C4-2B (cell line): Measurements from ENCODE around the gene HDC.

Experiments
- H3K27ac ChIP-seq: fragments of 450-650 bp; 2 replicates; pipeline ENCODE4 v1.5.1; 2017
- ZFX ChIP-seq: fragments of 450-650 bp; IDR thresholded peaks from 2 replicates; pipeline ENCODE4 v1.6.1; 2017
- TF ChIP-seq, protein P1 (sequence below): fragments of 450-650 bp; conservative IDR thresholded peaks from 2 replicates; pipeline ENCODE4 v1.5.1; 2017; ENCODE audit warnings: mild to moderate bottlenecking

HDC gene

GRCh38 chr15:50247819-50248655 is 17.5 kb downstream of the HDC start:
- TF ChIP-seq, protein P1, sequence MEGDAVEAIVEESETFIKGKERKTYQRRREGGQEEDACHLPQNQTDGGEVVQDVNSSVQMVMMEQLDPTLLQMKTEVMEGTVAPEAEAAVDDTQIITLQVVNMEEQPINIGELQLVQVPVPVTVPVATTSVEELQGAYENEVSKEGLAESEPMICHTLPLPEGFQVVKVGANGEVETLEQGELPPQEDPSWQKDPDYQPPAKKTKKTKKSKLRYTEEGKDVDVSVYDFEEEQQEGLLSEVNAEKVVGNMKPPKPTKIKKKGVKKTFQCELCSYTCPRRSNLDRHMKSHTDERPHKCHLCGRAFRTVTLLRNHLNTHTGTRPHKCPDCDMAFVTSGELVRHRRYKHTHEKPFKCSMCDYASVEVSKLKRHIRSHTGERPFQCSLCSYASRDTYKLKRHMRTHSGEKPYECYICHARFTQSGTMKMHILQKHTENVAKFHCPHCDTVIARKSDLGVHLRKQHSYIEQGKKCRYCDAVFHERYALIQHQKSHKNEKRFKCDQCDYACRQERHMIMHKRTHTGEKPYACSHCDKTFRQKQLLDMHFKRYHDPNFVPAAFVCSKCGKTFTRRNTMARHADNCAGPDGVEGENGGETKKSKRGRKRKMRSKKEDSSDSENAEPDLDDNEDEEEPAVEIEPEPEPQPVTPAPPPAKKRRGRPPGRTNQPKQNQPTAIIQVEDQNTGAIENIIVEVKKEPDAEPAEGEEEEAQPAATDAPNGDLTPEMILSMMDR: no peak
- TF ChIP-seq ZFX: no peak
- no peak overlapping the region for H3K27ac ChIP-seq

- no peak overlapping the region; the same call in 1 of the 2 replicates for H3K27ac ChIP-seq
- TF ChIP-seq, protein P1: no peak
- no peak for TF ChIP-seq ZFX
Measured at GRCh38 chr15:50246631-50247030, 18.9 kb downstream of the HDC start.

DNA sequence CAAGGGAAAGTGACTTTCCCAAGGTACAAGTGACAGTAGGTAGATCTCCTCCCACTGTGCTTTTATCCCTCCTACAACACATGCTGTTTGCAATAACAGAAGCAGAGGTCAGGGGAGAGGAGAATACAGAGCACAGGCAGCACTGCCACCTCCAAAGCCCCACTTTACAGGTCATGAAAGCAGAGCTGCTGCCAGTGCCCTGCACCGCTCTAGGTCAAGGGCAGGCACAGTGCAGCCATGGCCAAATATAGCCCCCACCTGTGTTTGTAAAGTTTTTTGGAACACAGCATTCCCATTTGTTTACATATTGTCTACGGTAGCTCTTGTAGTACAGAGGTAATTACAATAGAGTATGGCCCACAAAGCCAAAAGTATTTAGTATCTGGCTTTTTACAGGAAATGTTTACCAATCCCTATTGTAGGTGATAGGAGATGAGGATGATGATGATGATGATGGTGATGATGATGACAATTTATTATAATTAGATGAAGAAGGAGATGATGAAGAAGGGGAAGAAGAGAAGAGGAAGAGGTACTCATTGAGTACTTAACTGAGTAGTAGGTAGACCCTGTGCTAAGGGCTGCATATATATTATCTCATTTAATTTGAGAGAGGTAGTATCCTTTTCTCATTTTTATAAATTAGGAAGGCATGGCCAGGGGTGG is 20.4 kb downstream of the HDC start:
- H3K27ac ChIP-seq: peak overlapping the region; percentile 64
- TF ChIP-seq, protein P1: no peak
- no peak for TF ChIP-seq ZFX

GRCh38 chr15:50244153-50244552 is 21.4 kb downstream of the HDC start:
- TF ChIP-seq, protein P1: no peak
- TF ChIP-seq ZFX: no peak
- peak overlapping the region; percentile 64 for H3K27ac ChIP-seq

- no peak for TF ChIP-seq ZFX
- TF ChIP-seq, protein P1: no peak
- no peak overlapping the region for H3K27ac ChIP-seq
Measured at GRCh38 chr15:50241684-50242450, 23.7 kb downstream of the HDC start.

DNA sequence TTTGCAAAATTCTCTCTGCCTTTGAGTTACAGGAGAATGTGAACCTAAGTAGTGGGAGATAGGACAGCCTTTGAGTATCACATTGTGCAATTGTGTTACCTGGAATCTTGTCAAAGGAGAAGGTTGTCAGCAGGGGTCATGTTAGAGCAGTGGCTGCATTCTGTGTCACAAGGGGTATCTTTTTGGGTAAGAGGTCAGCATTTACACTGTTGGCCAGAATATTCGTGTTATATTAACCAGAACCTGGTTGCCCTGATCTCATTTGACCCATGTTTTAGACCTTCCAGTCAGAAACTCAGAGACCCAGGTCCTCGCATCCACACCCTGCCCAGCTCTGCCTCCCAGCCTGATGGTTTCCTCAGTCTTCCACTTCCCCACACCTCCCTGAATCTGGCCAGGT is 27.3 kb downstream of the HDC start:
- no peak for TF ChIP-seq ZFX
- TF ChIP-seq, protein P1: no peak
- H3K27ac ChIP-seq: no peak overlapping the region

DNA sequence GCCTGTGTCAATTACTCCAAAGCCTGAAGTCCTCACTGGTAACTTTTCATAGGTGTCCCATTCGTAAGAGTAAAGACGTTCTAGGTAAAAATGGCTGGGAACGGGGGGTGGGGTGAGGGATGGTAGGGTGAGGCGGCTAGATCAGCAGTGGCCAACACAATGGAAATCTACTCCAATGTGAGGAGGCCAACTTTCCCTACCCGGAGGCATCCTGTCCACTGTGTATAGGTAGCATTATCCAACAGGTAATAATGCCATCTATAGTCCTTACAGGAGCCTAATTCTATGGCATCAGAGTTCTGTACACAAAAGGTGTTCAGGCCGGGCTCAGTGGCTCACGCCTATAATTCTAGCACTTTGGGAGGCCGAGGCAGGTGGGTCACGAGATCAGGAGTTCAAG is 29.1 kb downstream of the HDC start:
- no peak overlapping the region for H3K27ac ChIP-seq
- no peak for TF ChIP-seq ZFX
- TF ChIP-seq, protein P1: no peak
